Effector CD4-positive, alpha-beta T cell (primary cell): ENCODE data around the gene TMEM126A.

Source experiments
- DNase-seq: peaks from one replicate; pipeline ENCODE4 v3.0.0-alpha.2; 2020

Gene TMEM126A

DNA sequence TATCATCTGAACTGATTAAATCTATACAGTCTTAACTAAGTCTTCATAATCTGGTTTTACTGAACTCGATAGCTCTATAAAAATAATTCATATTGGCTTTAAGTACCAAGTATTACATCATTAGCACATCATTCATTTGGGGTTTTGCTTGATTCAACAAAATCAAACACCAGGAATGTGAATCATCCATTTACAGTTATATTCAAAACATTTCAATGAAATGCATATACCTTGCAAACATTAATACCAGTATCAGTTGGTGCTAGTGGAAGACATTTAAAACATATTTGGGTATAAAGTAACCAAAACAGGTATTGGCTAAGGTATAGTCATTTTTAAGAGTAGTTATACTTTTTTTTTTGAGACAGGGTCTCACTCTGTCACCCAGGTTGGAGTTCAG is 50.4 kb downstream of the TMEM126A start:
- no peak for DNase-seq

DNA sequence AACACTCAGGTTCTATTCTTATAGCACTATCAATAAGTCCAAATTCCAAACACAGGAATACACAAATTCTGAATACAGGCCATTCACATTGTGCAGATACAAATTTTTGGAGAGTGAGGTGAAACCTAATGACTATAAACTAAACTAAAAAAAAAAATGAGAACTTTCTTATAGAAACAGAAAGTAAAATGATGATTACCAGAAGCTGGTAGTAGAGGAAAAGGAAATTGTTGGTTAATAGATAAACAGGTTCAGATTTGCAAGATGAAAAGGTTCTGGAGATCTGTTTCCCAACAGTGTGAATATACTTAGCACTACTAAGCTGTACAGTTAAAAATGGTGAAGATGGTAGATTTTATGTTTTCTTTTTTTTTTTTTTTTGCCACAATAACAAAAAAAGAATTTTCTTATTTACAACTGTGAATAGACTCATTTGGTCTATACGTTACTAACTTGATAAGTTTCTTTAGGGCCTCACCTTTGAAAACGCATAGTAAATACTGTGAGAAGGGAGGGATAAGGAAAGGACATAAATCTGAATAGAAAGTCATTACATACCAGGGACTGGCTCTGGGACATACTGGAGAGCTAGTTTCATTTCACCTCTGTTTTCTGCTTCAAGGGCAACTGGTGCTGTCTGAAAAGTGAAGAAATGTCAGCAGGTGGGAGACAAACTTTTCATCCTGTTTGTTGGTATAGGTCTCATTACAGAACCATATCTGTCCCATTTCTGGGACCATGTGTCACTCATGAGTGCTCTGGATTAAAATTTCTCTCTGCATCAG is 52.4 kb downstream of the TMEM126A start:
- no peak for DNase-seq

DNA sequence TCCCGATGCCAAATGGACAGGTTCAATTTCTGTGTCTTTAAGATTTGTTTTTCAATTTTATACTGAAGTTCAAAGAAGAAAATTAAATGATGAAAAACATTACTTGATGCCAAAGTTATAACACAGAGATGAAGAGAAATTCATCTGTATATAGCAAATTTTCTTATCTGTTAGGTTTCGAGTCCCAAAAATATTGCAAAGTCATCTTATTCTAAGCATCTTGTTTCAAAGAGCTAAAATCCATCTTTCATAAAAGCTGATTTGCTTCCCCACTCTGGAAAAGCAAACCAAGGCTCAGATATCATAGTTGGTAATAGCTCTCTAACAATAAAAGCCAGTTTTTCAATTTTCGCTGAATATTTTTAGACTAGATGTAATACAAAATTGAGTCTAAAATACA is 57.2 kb downstream of the TMEM126A start:
- no peak for DNase-seq

DNA sequence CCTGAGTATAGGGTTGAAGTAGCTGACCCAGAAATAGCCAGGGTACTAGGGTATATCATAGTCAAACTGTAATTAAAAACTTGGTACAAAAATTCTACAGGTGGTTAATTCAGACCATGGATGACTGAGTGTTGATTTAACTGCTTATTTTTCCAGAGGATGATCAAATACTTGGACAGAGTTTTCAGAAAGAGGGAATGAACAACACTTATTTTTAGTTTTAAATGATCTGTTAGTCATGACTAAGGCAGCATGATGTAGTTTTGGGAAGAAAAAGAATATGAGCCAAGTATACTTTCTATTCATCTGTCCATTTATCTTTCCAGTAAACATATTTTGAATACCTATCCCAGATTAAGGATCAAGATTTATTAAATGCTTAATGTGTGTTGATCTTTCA is 58.0 kb downstream of the TMEM126A start:
- no peak for DNase-seq
